Measurements from ENCODE around the gene PTPRD.

PTPRD gene

DNA sequence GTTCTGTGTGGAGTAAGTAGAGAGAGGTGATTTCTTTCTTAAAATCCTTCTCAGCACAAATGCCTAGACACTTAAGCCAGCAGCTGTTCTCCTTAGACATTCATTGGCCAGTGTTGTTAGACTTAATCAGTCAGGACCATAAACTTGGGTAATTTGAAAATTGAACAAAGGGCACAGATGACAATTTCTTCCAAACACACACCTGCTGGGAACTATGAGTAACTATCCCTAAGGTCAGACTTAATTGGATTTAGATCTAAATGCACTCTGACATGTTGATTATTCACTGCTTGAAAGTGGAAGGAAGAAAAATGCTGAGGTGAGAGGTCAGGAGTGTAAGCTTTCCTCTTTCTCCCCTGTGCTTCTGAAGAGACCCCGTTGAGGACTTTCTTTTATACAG lies 1729.5 kb downstream of the PTPRD start:
- Histone ChIP-seq H2AFZ (ENCODE audit: insufficient read depth, low read length, poor library complexity) (no peak overlapping the region), H3K27me3 (ENCODE audit: insufficient read depth, low read length) (no peaks in the 10 kb centered on the region), H2BK5ac (ENCODE audit: low read depth, low read length, poor library complexity) (no peak overlapping the region), H3K9me3 (ENCODE audit: insufficient read depth, low read depth, low read length) (no peaks in the 10 kb centered on the region), H2BK120ac (ENCODE audit: insufficient read depth, low read length, poor library complexity) (no peak overlapping the region), H4K91ac (ENCODE audit: low read depth, low read length) (no peak overlapping the region), H3K4ac (ENCODE audit: low read depth, low read length) (no peak overlapping the region), H3K79me1 (ENCODE audit: low read length) (no peaks in the 10 kb centered on the region), H3K23ac (ENCODE audit: low read length) (no peak overlapping the region), H3K4me3 (ENCODE audit: low read depth, low read length) (no peak overlapping the region), H2AK5ac (ENCODE audit: low read length) (no peak overlapping the region), H3K9ac (ENCODE audit: low read length) (no peak overlapping the region), H3K27ac (ENCODE audit: low read depth, low read length) (no peak overlapping the region), H3K4me1 (ENCODE audit: control insufficient read depth in 1 of 2, insufficient read depth in 2 of 2, low read length in 2 of 2) (no peaks in the 10 kb centered on the region), H2BK12ac (ENCODE audit: low read length) (no peak overlapping the region), H3K18ac (ENCODE audit: low read length) (no peak overlapping the region), H3K14ac (ENCODE audit: low read length) (no peak overlapping the region), H4K8ac (ENCODE audit: low read depth, low read length) (no peak overlapping the region), H4K12ac (ENCODE audit: low read depth, low read length) (no peak overlapping the region), H3K79me2 (ENCODE audit: control insufficient read depth, insufficient read depth, low read length, poor library complexity) (no peaks in the 10 kb centered on the region), H3K36me3 (ENCODE audit: control insufficient read depth in 1 of 2, insufficient read depth in 2 of 2, low read length in 2 of 2) (no peaks in the 10 kb centered on the region), H3K4me2 (ENCODE audit: low read length) (no peak overlapping the region)
- WGBS (ENCODE audit: extremely low coverage, insufficient coverage, insufficient read length), result no CpG with 5 or more reads among the region's 1 CpG
- DNase-seq, result no peak

GRCh38 chr9:8880060-8880459 lies 1732.7 kb downstream of the PTPRD start:
- Histone ChIP-seq H3K4me2 (ENCODE audit: low read length) (no peak overlapping the region), H3K18ac (ENCODE audit: low read length) (no peak overlapping the region), H2BK12ac (ENCODE audit: low read length) (no peak overlapping the region), H2AK5ac (ENCODE audit: low read length) (no peak overlapping the region), H3K36me3 (ENCODE audit: control insufficient read depth in 1 of 2, insufficient read depth in 2 of 2, low read length in 2 of 2) (no peaks in the 10 kb centered on the region), H4K91ac (ENCODE audit: low read depth, low read length) (no peak overlapping the region), H3K4ac (ENCODE audit: low read depth, low read length) (no peak overlapping the region), H3K9ac (ENCODE audit: low read length) (no peak overlapping the region), H3K14ac (ENCODE audit: low read length) (no peak overlapping the region), H3K27me3 (ENCODE audit: insufficient read depth, low read length) (no peaks in the 10 kb centered on the region), H2AFZ (ENCODE audit: insufficient read depth, low read length, poor library complexity) (no peak overlapping the region), H2BK120ac (ENCODE audit: insufficient read depth, low read length, poor library complexity) (no peak overlapping the region), H2BK5ac (ENCODE audit: low read depth, low read length, poor library complexity) (no peak overlapping the region), H3K4me1 (ENCODE audit: control insufficient read depth in 1 of 2, insufficient read depth in 2 of 2, low read length in 2 of 2) (no peaks in the 10 kb centered on the region), H3K23ac (ENCODE audit: low read length) (no peak overlapping the region), H3K4me3 (ENCODE audit: low read depth, low read length) (no peak overlapping the region), H4K8ac (ENCODE audit: low read depth, low read length) (no peak overlapping the region), H3K9me3 (ENCODE audit: insufficient read depth, low read depth, low read length) (no peaks in the 10 kb centered on the region), H3K79me2 (ENCODE audit: control insufficient read depth, insufficient read depth, low read length, poor library complexity) (no peaks in the 10 kb centered on the region), H3K79me1 (ENCODE audit: low read length) (no peaks in the 10 kb centered on the region), H4K12ac (ENCODE audit: low read depth, low read length) (no peak overlapping the region), H3K27ac (ENCODE audit: low read depth, low read length) (no peak overlapping the region)
- no CpG with 5 or more reads among the region's 3 CpGs for whole genome bisulfite sequencing (ENCODE audit: extremely low coverage, insufficient coverage, insufficient read length)
- no peak for DNase-seq

DNA sequence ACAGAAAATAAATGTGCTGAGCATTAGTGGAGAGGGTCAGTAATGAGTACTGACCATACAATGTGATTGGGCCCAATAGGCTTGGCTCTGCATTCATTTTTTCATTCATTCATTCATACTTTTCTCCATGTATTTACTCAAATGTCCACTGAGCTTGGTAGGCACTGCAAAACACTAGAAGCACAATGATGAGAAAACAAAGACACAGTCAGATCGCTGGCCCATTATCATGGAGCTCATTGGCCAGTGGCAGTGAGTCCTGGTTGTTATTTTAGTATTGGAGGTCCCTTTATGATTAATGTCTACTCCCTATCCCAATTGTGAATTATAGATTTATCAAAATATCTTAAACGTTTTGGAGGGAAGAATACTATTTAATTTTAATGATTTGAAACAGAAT lies 1733.5 kb downstream of the PTPRD start:
- Histone ChIP-seq H3K4me3 (ENCODE audit: low read depth, low read length) (no peak overlapping the region), H2AK5ac (ENCODE audit: low read length) (no peak overlapping the region), H3K27me3 (ENCODE audit: insufficient read depth, low read length) (no peaks in the 10 kb centered on the region), H2BK120ac (ENCODE audit: insufficient read depth, low read length, poor library complexity) (no peak overlapping the region), H2BK12ac (ENCODE audit: low read length) (no peak overlapping the region), H3K23ac (ENCODE audit: low read length) (no peak overlapping the region), H3K14ac (ENCODE audit: low read length) (no peak overlapping the region), H4K12ac (ENCODE audit: low read depth, low read length) (no peak overlapping the region), H3K9me3 (ENCODE audit: insufficient read depth, low read depth, low read length) (no peaks in the 10 kb centered on the region), H3K79me2 (ENCODE audit: control insufficient read depth, insufficient read depth, low read length, poor library complexity) (no peaks in the 10 kb centered on the region), H3K36me3 (ENCODE audit: control insufficient read depth in 1 of 2, insufficient read depth in 2 of 2, low read length in 2 of 2) (no peaks in the 10 kb centered on the region), H3K27ac (ENCODE audit: low read depth, low read length) (no peak overlapping the region), H3K9ac (ENCODE audit: low read length) (no peak overlapping the region), H3K4me1 (ENCODE audit: control insufficient read depth in 1 of 2, insufficient read depth in 2 of 2, low read length in 2 of 2) (no peaks in the 10 kb centered on the region), H2AFZ (ENCODE audit: insufficient read depth, low read length, poor library complexity) (no peak overlapping the region), H3K4ac (ENCODE audit: low read depth, low read length) (no peak overlapping the region), H2BK5ac (ENCODE audit: low read depth, low read length, poor library complexity) (no peak overlapping the region), H4K8ac (ENCODE audit: low read depth, low read length) (no peak overlapping the region), H4K91ac (ENCODE audit: low read depth, low read length) (no peak overlapping the region), H3K18ac (ENCODE audit: low read length) (no peak overlapping the region), H3K79me1 (ENCODE audit: low read length) (no peaks in the 10 kb centered on the region), H3K4me2 (ENCODE audit: low read length) (no peak overlapping the region)
- WGBS (ENCODE audit: extremely low coverage, insufficient coverage, insufficient read length), result no CpG with 5 or more reads among the region's 2 CpGs
- no peak for DNase-seq

DNA sequence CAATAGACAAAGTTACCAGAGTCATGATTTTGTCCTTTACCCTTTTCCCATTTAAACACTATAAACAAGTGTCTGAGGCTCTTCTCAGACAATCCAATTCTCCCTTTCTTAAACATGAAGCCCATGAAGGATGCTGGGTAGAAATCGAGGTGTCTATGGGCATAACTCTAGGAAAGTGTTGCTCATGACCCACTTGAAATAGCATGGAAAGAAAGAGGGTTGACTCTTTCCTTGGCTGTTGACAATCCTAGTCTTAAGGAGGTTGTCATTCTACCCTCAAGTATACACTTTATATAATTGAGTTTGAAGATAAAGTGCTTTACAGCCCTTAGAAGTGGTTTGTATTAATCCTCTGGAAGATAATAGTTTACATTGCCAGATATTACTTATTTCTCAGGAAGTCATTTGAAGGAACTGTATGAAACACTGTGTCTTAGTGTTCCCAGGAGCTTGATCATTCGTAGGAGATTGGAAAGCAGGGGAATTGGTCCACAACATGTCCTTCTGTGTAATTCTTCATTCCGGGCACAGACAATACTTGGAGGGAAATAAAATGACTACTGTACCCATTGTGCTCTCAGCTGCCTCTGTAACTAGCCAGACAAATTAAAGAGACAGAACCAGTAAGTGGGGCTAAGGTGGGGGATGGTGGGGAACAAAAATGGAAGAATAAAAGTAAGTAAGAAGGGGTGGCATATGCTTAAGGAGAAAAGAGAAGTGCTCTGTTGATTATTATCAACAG lies 1734.9 kb downstream of the PTPRD start:
- WGBS (ENCODE audit: extremely low coverage, insufficient coverage, insufficient read length), result no CpG with 5 or more reads among the region's 3 CpGs
- no peak overlapping the region for H3K4me3 ChIP-seq (ENCODE audit: low read depth, low read length)
- no peak overlapping the region for H3K14ac ChIP-seq (ENCODE audit: low read length)
- no peak for DNase-seq
- no peaks in the 10 kb centered on the region for H3K4me1 ChIP-seq (ENCODE audit: control insufficient read depth in 1 of 2, insufficient read depth in 2 of 2, low read length in 2 of 2)
- H4K8ac ChIP-seq (ENCODE audit: low read depth, low read length), result no peak overlapping the region
- no peak overlapping the region for H2BK5ac ChIP-seq (ENCODE audit: low read depth, low read length, poor library complexity)
- H3K36me3 ChIP-seq (ENCODE audit: control insufficient read depth in 1 of 2, insufficient read depth in 2 of 2, low read length in 2 of 2), result no peaks in the 10 kb centered on the region
- H2BK120ac ChIP-seq (ENCODE audit: insufficient read depth, low read length, poor library complexity), result no peak overlapping the region
- H3K23ac ChIP-seq (ENCODE audit: low read length), result no peak overlapping the region
- no peaks in the 10 kb centered on the region for H3K9me3 ChIP-seq (ENCODE audit: insufficient read depth, low read depth, low read length)
- no peak overlapping the region for H3K18ac ChIP-seq (ENCODE audit: low read length)
- H2BK12ac ChIP-seq (ENCODE audit: low read length), result no peak overlapping the region
- H2AK5ac ChIP-seq (ENCODE audit: low read length), result no peak overlapping the region
- H3K4ac ChIP-seq (ENCODE audit: low read depth, low read length), result no peak overlapping the region
- H4K12ac ChIP-seq (ENCODE audit: low read depth, low read length), result no peak overlapping the region
- H3K79me1 ChIP-seq (ENCODE audit: low read length), result no peaks in the 10 kb centered on the region
- H3K4me2 ChIP-seq (ENCODE audit: low read length), result no peak overlapping the region
- no peaks in the 10 kb centered on the region for H3K79me2 ChIP-seq (ENCODE audit: control insufficient read depth, insufficient read depth, low read length, poor library complexity)
- no peak overlapping the region for H3K9ac ChIP-seq (ENCODE audit: low read length)
- H3K27me3 ChIP-seq (ENCODE audit: insufficient read depth, low read length), result no peaks in the 10 kb centered on the region
- H2AFZ ChIP-seq (ENCODE audit: insufficient read depth, low read length, poor library complexity), result no peak overlapping the region
- no peak overlapping the region for H3K27ac ChIP-seq (ENCODE audit: low read depth, low read length)
- H4K91ac ChIP-seq (ENCODE audit: low read depth, low read length), result no peak overlapping the region
